Spinal cord (tissue), 10 donors: ENCODE measurements around the gene DNHD1. TPM values are rescaled to one million over a fixed set of nuclear protein-coding genes. Genes with fewer than 3 reads are reported as not detected.
A peak's percentile ranks its signal among the peaks of the same experiment; 100 is the strongest.

Experiments
- DNase-seq, 6 donors: peaks; one replicate each; pipeline versions ENCODE4 v3.0.0 to v3.0.0-alpha.2; 2013 to 2015; ENCODE audit warnings: low spot score in 6 of 6, low read depth in 4 of 6
- H3K27ac ChIP-seq: one replicate; pipeline ENCODE4 v1.5.1; 2013; ENCODE audit warnings: low read depth, low read length, control low read depth
- H3K27me3 ChIP-seq: one replicate; pipeline ENCODE4 v1.6.1; 2013; ENCODE audit warnings: low read length; ENCODE audit not compliant: control insufficient read depth, insufficient read depth
- H3K36me3 ChIP-seq: one replicate; pipeline ENCODE4 v1.6.1; 2013; ENCODE audit warnings: low read length; ENCODE audit not compliant: control insufficient read depth, insufficient read depth
- H3K4me1 ChIP-seq: one replicate; pipeline ENCODE4 v1.6.1; 2013; ENCODE audit warnings: low read length; ENCODE audit not compliant: control insufficient read depth, insufficient read depth
- H3K4me3 ChIP-seq: one replicate; pipeline ENCODE4 v1.5.1; 2013; ENCODE audit warnings: low read depth, low read length, control low read depth
- H3K9me3 ChIP-seq: one replicate; pipeline ENCODE4 v1.6.1; 2013; ENCODE audit warnings: low read length; ENCODE audit not compliant: control insufficient read depth, insufficient read depth
- WGBS: methylation state at CpG from one replicate; pipeline ENCODE4 v1.1.5; 2013; ENCODE audit warnings: missing lambda C conversion rate; ENCODE audit not compliant: insufficient coverage; 5-methylcytosine and 5-hydroxymethylcytosine counted together
- polyA plus RNA-seq, 2 donors: library from polyadenylated mRNA; unstranded; fragments of 120-200 nt; gene quantifications; one replicate each; pipeline ENCODE4 v1.2.1, GENCODE V29; 2013; ENCODE audit not compliant: insufficient read length in 2 of 2
- total RNA-seq, 2 donors: library from RNA; depleted of rRNA in 1 of 2; stranded (reverse); fragments of 120-200 nt in 1 of 2; fragments of >200 nt in 1 of 2; gene quantifications; one replicate each; pipeline versions ENCODE4 v1.2.3 to v1.2.4, GENCODE V29; 2013 to 2014
- donor health status: healthy.

DNHD1 gene
- total and polyA plus RNA-seq, 4 donors: 6.6 to 22.7 (median 12.2) TPM

GRCh38 chr11:6556139-6556949, 59.3 kb downstream of the DNHD1 start:
- Histone ChIP-seq H3K36me3 (peaks cover 14% of the 10 kb centered on the region), H3K9me3 (no peaks in the 10 kb centered on the region), H3K27ac (no peak overlapping the region), H3K4me3 (no peak overlapping the region), H3K4me1 (no peaks in the 10 kb centered on the region), H3K27me3 (no peaks in the 10 kb centered on the region)
- peak in 1 of 6 donors; percentile 1 for DNase-seq
- 85% methylated on average over 6 of the region's 11 CpGs for WGBS

DNA sequence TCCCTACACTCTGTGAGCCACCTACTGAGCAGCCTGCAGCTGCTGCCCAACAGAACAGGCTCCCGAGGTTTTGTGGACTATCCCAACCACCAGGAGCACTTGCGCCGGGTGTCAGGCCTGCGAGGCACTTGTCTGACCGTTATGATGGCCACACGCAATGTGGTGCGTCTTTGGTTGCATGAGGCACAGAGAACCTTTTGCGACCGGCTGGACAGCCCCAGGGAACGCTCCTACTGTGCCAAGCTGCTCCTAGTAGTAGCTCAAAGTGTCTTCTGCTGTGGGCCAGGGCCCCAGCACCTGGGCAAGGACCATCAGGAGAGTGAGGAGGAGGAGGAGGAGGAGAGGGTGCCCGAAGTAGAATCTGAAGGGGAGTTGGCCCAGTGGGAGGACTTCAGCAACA, 60.0 kb downstream of the DNHD1 start:
- Histone ChIP-seq H3K27ac (no peak overlapping the region), H3K4me1 (no peaks in the 10 kb centered on the region), H3K9me3 (no peaks in the 10 kb centered on the region), H3K36me3 (peaks cover 14% of the 10 kb centered on the region), H3K27me3 (no peaks in the 10 kb centered on the region), H3K4me3 (no peak overlapping the region)
- 95% methylated on average over 10 of the region's 11 CpGs for WGBS
- no peak for DNase-seq

GRCh38 chr11:6557761-6558674, 60.9 kb downstream of the DNHD1 start:
- no peak overlapping the region for H3K27ac ChIP-seq
- peaks cover 17% of the 10 kb centered on the region for H3K36me3 ChIP-seq
- H3K27me3 ChIP-seq: no peaks in the 10 kb centered on the region
- peak in 1 of 6 donors; percentile 13 for DNase-seq
- no peaks in the 10 kb centered on the region for H3K9me3 ChIP-seq
- H3K4me3 ChIP-seq: no peak overlapping the region
- WGBS: 87% methylated on average over 13 of the region's 14 CpGs
- no peaks in the 10 kb centered on the region for H3K4me1 ChIP-seq

DNA sequence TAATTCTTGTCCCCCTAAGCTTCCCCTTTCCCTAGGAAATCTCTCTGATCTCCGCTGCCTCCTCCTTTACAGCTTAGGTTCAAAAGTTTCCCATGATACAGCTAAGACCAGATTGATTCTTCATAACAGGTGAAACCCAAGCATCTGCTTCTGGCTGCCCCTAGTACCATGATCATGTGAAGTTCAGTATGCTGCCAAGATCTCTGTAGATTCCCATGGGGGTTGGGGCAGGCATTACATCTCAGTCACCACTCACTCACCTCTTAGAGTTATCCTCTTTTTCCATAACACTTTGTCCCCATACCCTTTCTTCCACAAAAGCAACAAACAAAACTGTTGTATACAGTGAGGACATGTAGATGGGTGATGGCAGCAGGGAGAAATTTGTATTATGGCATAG, 62.3 kb downstream of the DNHD1 start:
- DNase-seq: no peak
- no peaks in the 10 kb centered on the region for H3K27me3 ChIP-seq
- H3K36me3 ChIP-seq: peaks cover 27% of the 10 kb centered on the region
- H3K9me3 ChIP-seq: no peaks in the 10 kb centered on the region
- 100% methylated on average over 1 of the region's 1 CpG for WGBS
- no peak overlapping the region for H3K27ac ChIP-seq
- H3K4me1 ChIP-seq: no peaks in the 10 kb centered on the region
- H3K4me3 ChIP-seq: no peak overlapping the region

- no peak for DNase-seq
- WGBS: no CpG with 5 or more reads among the region's 3 CpGs
- Histone ChIP-seq H3K27ac (no peak overlapping the region), H3K9me3 (no peaks in the 10 kb centered on the region), H3K4me3 (no peak overlapping the region), H3K36me3 (peaks cover 27% of the 10 kb centered on the region), H3K27me3 (no peaks in the 10 kb centered on the region), H3K4me1 (no peaks in the 10 kb centered on the region)
Observed at GRCh38 chr11:6561288-6561687, 64.2 kb downstream of the DNHD1 start.

DNA sequence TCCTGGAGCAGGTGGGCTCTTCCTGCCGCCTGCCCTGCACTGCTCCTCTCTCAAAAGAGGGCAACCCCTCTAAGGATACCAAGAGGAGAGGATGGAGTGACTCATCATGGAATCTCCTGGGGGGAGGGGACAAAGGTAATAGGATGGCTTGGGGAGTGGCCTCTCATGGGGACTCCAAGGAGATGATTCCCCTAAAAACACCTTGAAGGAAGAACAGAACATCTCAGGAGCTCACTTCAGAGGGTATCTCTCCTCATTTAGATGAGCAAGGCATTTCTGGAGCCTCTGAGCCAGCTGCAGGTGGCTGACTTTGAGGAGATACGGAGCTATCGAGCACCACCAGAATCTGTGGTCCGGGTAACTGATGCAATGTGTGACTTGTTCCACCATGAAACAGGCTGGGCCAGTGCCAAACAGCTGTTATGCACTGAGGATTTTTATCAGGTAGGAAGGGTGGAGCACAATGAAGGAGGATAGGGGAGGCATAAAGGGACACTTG, 66.1 kb downstream of the DNHD1 start:
- no peak overlapping the region for H3K4me3 ChIP-seq
- peaks cover 11% of the 10 kb centered on the region for H3K4me1 ChIP-seq
- peaks cover 23% of the 10 kb centered on the region for H3K36me3 ChIP-seq
- H3K27me3 ChIP-seq: no peaks in the 10 kb centered on the region
- H3K9me3 ChIP-seq: no peaks in the 10 kb centered on the region
- no peak overlapping the region for H3K27ac ChIP-seq
- no peak for DNase-seq
- 90% methylated on average over 3 of the region's 4 CpGs for WGBS

GRCh38 chr11:6563667-6564066, 66.6 kb downstream of the DNHD1 start:
- H3K4me1 ChIP-seq: peaks cover 15% of the 10 kb centered on the region
- no peaks in the 10 kb centered on the region for H3K27me3 ChIP-seq
- no peak overlapping the region for H3K27ac ChIP-seq
- 82% methylated on average over 10 of the region's 10 CpGs for WGBS
- H3K4me3 ChIP-seq: no peak overlapping the region
- no peaks in the 10 kb centered on the region for H3K9me3 ChIP-seq
- DNase-seq: no peak
- H3K36me3 ChIP-seq: peaks cover 20% of the 10 kb centered on the region

- DNase-seq: no peak
- no peak overlapping the region for H3K4me3 ChIP-seq
- 80% methylated on average over 2 of the region's 2 CpGs for WGBS
- H3K36me3 ChIP-seq: peaks cover 22% of the 10 kb centered on the region
- H3K4me1 ChIP-seq: peaks cover 17% of the 10 kb centered on the region
- H3K27me3 ChIP-seq: no peaks in the 10 kb centered on the region
- no peaks in the 10 kb centered on the region for H3K9me3 ChIP-seq
- no peak overlapping the region for H3K27ac ChIP-seq
Observed at GRCh38 chr11:6565325-6565724, 68.2 kb downstream of the DNHD1 start.

GRCh38 chr11:6565988-6566703, 69.1 kb downstream of the DNHD1 start:
- Histone ChIP-seq H3K36me3 (peaks cover 30% of the 10 kb centered on the region), H3K4me3 (no peak overlapping the region), H3K27me3 (no peaks in the 10 kb centered on the region), H3K9me3 (no peaks in the 10 kb centered on the region), H3K4me1 (peaks cover 25% of the 10 kb centered on the region), H3K27ac (no peak overlapping the region)
- DNase-seq: no peak
- WGBS: 97% methylated on average over 3 of the region's 5 CpGs
